Fibroblast of lung (primary cell): ENCODE data around the gene TTLL3. TPM values are rescaled to one million over a fixed set of nuclear protein-coding genes. Genes with fewer than 3 reads are reported as not detected.

Experiments
- DNase-seq, 2 donors: peaks; one replicate each; pipeline versions ENCODE4 v3.0.0 to v3.0.0-alpha.2; 2010; ENCODE audit warnings: low read depth in 2 of 2
- H2AFZ ChIP-seq: 2 replicates; pipeline ENCODE4 v1.5.1; 2012; ENCODE audit warnings: low read length, control low read depth, inconsistent platforms
- H3K27ac ChIP-seq: 2 replicates; pipeline ENCODE4 v1.5.1; 2011; ENCODE audit warnings: low read length, control low read depth; ENCODE audit not compliant: insufficient read depth
- H3K27me3 ChIP-seq: 2 replicates; pipeline ENCODE4 v1.5.1; 2011; ENCODE audit warnings: mild to moderate bottlenecking, low read length; ENCODE audit not compliant: control insufficient read depth, insufficient read depth
- H3K36me3 ChIP-seq: 2 replicates; pipeline ENCODE4 v1.5.1; 2011; ENCODE audit warnings: low read length; ENCODE audit not compliant: control insufficient read depth, insufficient read depth
- H3K4me1 ChIP-seq: 2 replicates; pipeline ENCODE4 v1.5.1; 2011; ENCODE audit warnings: low read length; ENCODE audit not compliant: control insufficient read depth, insufficient read depth; ENCODE audit errors: extremely low read depth
- H3K4me2 ChIP-seq: 2 replicates; pipeline ENCODE4 v1.5.1; 2011; ENCODE audit warnings: low read length, control low read depth; ENCODE audit not compliant: insufficient read depth; ENCODE audit errors: extremely low read depth
- H3K4me3 ChIP-seq, 4 experiments: fragments of 200-600 bp in 1 of 4; sonication (generic) in 1 of 4; replicated peaks in 1 of 4; 2 replicates each; pipeline ENCODE4 v1.5.1; 2011 to 2016; ENCODE audit warnings: low read length in 4 of 4, low read depth in 3 of 4, mild to moderate bottlenecking in 3 of 4, control low read depth in 2 of 4, inconsistent platforms in 1 of 4, mixed read lengths in 1 of 4; ENCODE audit not compliant: insufficient read depth in 1 of 4; ENCODE audit errors: control extremely low read depth in 1 of 4
- H3K79me2 ChIP-seq: 2 replicates; pipeline ENCODE4 v1.5.1; 2012; ENCODE audit warnings: mild to moderate bottlenecking, low read length, inconsistent platforms; ENCODE audit not compliant: control insufficient read depth, insufficient read depth
- H3K9ac ChIP-seq: 2 replicates; pipeline ENCODE4 v1.5.1; 2011; ENCODE audit warnings: mild to moderate bottlenecking, low read length, control low read depth; ENCODE audit not compliant: insufficient read depth
- H3K9me3 ChIP-seq: 2 replicates; pipeline ENCODE4 v1.5.1; 2012; ENCODE audit warnings: low read depth, low read length; ENCODE audit not compliant: control insufficient read depth, insufficient read depth
- H4K20me1 ChIP-seq: 2 replicates; pipeline ENCODE4 v1.5.1; 2011; ENCODE audit warnings: low read length; ENCODE audit not compliant: control insufficient read depth, insufficient read depth; ENCODE audit errors: extremely low read depth
- EZH2 ChIP-seq: IDR thresholded peaks from 2 replicates; pipeline ENCODE4 v1.5.1; 2012; ENCODE audit warnings: low read length, control low read depth, mild to moderate bottlenecking; ENCODE audit errors: missing control alignments
- polyA plus RNA-seq, 2 donors: library from polyadenylated mRNA; depleted of rRNA in 1 of 2; stranded (reverse) in 1 of 2; unstranded in 1 of 2; fragments of >200 nt; gene quantifications; 2 replicates each; pipeline ENCODE4 v1.2.1, GENCODE V29; 2011 to 2012; ENCODE audit warnings: missing spikeins in 1 of 2
- total RNA-seq: library from RNA; depleted of rRNA; stranded (reverse); fragments of >200 nt; gene quantifications from 2 replicates; pipeline ENCODE4 v1.2.1, GENCODE V29; 2014
- TF ChIP-seq, protein P1 (sequence below), 2 donors: IDR thresholded peaks in 1 of 2; conservative IDR thresholded peaks in 1 of 2; 1 replicate in 1 of 2; 2 replicates in 1 of 2; pipeline ENCODE4 v1.5.1; 2011 to 2012; ENCODE audit warnings: low read length in 2 of 2, control low read depth in 1 of 2, inconsistent platforms in 1 of 2, low read depth in 1 of 2, mild to moderate bottlenecking in 1 of 2

Gene TTLL3
- total and polyA plus RNA-seq, 2 donors (not counting 1 experiment from before 2014, with no cell fraction given) = 14.9 to 16.1 TPM

DNA sequence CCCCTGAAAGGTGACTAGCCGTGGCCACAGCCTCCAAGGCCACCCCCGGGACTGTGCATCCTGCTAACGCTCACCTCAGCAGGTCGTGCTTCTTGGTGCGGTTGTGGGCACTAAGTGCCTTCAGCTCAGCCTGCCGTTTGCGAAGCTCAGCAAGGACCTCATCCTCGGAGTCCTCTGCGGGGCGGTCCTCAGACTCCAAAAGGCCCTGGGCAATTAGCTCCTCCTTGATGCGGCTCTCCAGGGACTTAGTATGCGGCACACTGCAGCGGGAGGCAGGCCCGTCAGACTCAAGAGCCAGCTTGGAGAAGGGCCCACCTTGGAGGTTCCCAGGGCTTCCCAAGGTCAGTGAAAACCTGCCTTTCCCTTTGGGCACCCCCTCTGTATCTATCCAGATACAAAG, 26.1 kb upstream of the TTLL3 start:
- Histone ChIP-seq H3K4me2 (no peak overlapping the region), H3K9ac (no peak overlapping the region), H3K4me3 (no peak overlapping the region), H3K27ac (no peak overlapping the region), H3K79me2 (no peaks in the 10 kb centered on the region), H4K20me1 (no peaks in the 10 kb centered on the region), H3K4me1 (no peaks in the 10 kb centered on the region), H3K9me3 (no peaks in the 10 kb centered on the region), H2AFZ (no peak overlapping the region), H3K36me3 (peaks cover 24% of the 10 kb centered on the region), H3K27me3 (no peaks in the 10 kb centered on the region)
- DNase-seq = no peak
- no peak for TF ChIP-seq EZH2

DNA sequence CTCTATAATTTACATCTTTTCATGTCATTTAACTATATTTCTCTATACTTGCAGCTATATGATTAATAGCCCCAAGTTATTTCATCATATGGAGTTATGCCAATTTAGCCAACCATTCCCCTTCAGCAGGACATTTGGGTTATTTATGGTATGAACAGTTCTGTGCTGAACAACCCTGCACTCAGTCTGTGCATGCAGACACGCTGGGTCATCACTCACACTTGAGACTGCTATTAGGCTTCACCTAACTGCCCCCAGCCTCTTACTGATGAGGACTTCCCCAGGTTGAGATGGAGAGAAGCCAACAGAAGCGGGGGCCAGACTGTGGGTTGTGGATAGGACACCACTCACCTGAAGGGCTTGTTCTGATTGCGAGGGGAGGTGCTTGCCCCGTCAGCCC, 25.1 kb upstream of the TTLL3 start:
- peaks cover 31% of the 10 kb centered on the region for H3K36me3 ChIP-seq
- no peak overlapping the region for H3K27ac ChIP-seq
- H3K4me2 ChIP-seq = no peak overlapping the region
- H4K20me1 ChIP-seq = no peaks in the 10 kb centered on the region
- H2AFZ ChIP-seq = no peak overlapping the region
- TF ChIP-seq EZH2 = no peak
- no peaks in the 10 kb centered on the region for H3K27me3 ChIP-seq
- DNase-seq = peak in 1 of 2 donors; percentile 52
- H3K9ac ChIP-seq = no peak overlapping the region
- no peaks in the 10 kb centered on the region for H3K79me2 ChIP-seq
- no peak overlapping the region for H3K4me3 ChIP-seq
- H3K9me3 ChIP-seq = no peaks in the 10 kb centered on the region
- no peaks in the 10 kb centered on the region for H3K4me1 ChIP-seq

DNA sequence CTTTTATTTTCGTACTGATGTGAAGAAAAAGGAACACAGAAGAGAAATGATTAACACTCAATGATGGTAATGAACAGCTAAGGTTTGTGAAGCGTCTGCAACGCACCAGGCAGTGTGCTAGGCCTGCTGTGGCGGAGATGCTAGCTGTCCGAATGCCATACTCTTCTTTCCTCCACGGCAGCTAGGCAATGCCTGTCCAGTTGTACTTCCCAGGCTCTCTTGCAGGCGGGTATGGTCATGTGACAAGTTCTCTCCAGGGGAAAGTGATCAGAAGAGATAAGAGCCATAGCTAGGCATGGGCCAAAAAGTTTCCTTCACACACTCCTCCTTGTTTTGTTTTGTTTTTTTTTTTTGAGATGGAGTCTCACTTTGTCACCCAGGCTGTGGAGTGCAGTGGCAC, 24.5 kb upstream of the TTLL3 start:
- TF ChIP-seq EZH2 = no peak
- TF ChIP-seq, protein P1, sequence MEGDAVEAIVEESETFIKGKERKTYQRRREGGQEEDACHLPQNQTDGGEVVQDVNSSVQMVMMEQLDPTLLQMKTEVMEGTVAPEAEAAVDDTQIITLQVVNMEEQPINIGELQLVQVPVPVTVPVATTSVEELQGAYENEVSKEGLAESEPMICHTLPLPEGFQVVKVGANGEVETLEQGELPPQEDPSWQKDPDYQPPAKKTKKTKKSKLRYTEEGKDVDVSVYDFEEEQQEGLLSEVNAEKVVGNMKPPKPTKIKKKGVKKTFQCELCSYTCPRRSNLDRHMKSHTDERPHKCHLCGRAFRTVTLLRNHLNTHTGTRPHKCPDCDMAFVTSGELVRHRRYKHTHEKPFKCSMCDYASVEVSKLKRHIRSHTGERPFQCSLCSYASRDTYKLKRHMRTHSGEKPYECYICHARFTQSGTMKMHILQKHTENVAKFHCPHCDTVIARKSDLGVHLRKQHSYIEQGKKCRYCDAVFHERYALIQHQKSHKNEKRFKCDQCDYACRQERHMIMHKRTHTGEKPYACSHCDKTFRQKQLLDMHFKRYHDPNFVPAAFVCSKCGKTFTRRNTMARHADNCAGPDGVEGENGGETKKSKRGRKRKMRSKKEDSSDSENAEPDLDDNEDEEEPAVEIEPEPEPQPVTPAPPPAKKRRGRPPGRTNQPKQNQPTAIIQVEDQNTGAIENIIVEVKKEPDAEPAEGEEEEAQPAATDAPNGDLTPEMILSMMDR (conservative IDR thresholded peaks at IDR 0.05 in 1 of 2, IDR thresholded peaks at IDR 0.05 in 1 of 2; ENCODE audit: low read depth in 1 of 2, low read length in 2 of 2) = no peak
- H3K4me3 ChIP-seq = no peak overlapping the region
- H3K9ac ChIP-seq = no peak overlapping the region
- no peaks in the 10 kb centered on the region for H3K79me2 ChIP-seq
- no peaks in the 10 kb centered on the region for H3K9me3 ChIP-seq
- no peaks in the 10 kb centered on the region for H3K27me3 ChIP-seq
- no peak overlapping the region for H2AFZ ChIP-seq
- no peak overlapping the region for H3K27ac ChIP-seq
- H4K20me1 ChIP-seq = no peaks in the 10 kb centered on the region
- no peak overlapping the region for H3K4me2 ChIP-seq
- no peak for DNase-seq
- peaks cover 29% of the 10 kb centered on the region for H3K36me3 ChIP-seq
- no peaks in the 10 kb centered on the region for H3K4me1 ChIP-seq

DNA sequence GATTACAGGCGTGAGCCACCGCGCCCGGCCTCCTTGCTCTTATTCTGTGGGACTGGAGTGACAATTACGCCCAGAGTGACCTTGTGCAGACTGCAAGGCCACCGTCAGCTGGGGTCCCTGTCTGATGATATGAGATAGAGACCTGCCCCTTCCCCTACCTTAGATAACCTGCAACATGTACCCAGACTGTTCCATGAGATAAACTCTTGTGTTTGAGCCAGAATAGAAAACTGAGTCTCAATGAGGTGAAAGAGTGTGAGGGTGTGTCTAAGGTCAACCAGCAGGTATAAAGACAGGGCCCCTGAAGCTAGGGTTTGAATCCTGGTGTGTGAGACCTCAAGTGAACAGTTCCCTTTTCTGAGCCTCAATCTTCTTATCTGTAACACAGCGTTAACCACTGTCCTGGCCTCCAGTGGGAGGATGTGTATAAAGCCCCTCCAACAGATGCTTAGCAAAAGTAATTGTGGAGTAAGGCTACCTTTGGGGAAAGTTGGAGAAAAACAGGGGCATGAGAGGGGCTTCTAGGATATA, 23.8 kb upstream of the TTLL3 start:
- H3K4me2 ChIP-seq = no peak overlapping the region
- peaks cover 28% of the 10 kb centered on the region for H3K36me3 ChIP-seq
- TF ChIP-seq EZH2 = no peak
- TF ChIP-seq, protein P1 (conservative IDR thresholded peaks at IDR 0.05 in 1 of 2, IDR thresholded peaks at IDR 0.05 in 1 of 2; ENCODE audit: low read depth in 1 of 2, low read length in 2 of 2) = no peak
- H3K9ac ChIP-seq = no peak overlapping the region
- H3K27me3 ChIP-seq = no peaks in the 10 kb centered on the region
- DNase-seq = no peak
- no peaks in the 10 kb centered on the region for H4K20me1 ChIP-seq
- H3K27ac ChIP-seq = no peak overlapping the region
- H3K4me3 ChIP-seq = no peak overlapping the region
- H3K9me3 ChIP-seq = no peaks in the 10 kb centered on the region
- peaks cover 2% of the 10 kb centered on the region for H3K79me2 ChIP-seq
- no peak overlapping the region for H2AFZ ChIP-seq
- H3K4me1 ChIP-seq = no peaks in the 10 kb centered on the region
